HepG2 (cell line): ENCODE data around the gene CAPRIN1. TPM values are rescaled to one million over a fixed set of nuclear protein-coding genes. Genes with fewer than 3 reads are reported as not detected.

ENCODE experiments used
- ATAC-seq: fragments of 200-7000 bp; cut with Tn5 transposase; 3 replicates; pipeline ENCODE4 v1.9.1; 2020; ENCODE audit warnings: mild to moderate bottlenecking, moderate library complexity
- BruUV-seq: library from RNA; stranded (reverse); fragments of 400-500 nt; replicated peaks from 2 replicates; lab custom pipeline; 2021; lab: Mats Ljungman, UMichigan
- CTCF ChIA-PET: fragments of 300-600 bp; formaldehyde crosslinking; extraction: SDS; loops from one replicate; lab custom pipeline; 2021; ENCODE audit warnings: low total read pairs, inconsistent platforms, low intra/inter-chr PET ratio; lab: Yijun Ruan, JAX
- POLR2A ChIA-PET: fragments of 350-600 bp; sonication (Branson Sonifier 250); formaldehyde crosslinking; loops from one replicate; lab custom pipeline; 2020; ENCODE audit warnings: antibody characterized with exemption, inconsistent platforms; lab: Yijun Ruan, JAX
- DNase-seq: peaks from one replicate; pipeline ENCODE4 v3.0.0-alpha.2; 2015; ENCODE audit warnings: low spot score
- FAIRE-seq: peaks from 3 replicates; lab custom pipeline; 2011; peaks lifted over from hg19 to GRCh38; lab: Jason Lieb, UNC
- H2AFZ ChIP-seq: one replicate; pipeline ENCODE4 v1.6.1; 2011; ENCODE audit warnings: low read length, inconsistent platforms
- H3K27ac ChIP-seq: fragments of 300-600 bp; 3 replicates; pipeline ENCODE4 v1.8.0; 2011; ENCODE audit warnings: mixed run types, mild to moderate bottlenecking, mixed read lengths, low read length, inconsistent platforms; ENCODE audit not compliant: insufficient read depth; ENCODE audit errors: extremely low read length
- H3K27me3 ChIP-seq, 2 experiments: fragments of 200-600 bp in 1 of 2; 2 replicates in 1 of 2; 3 replicates in 1 of 2; pipeline versions ENCODE4 v1.6.0 to v1.8.0; 2011; ENCODE audit warnings: low read length in 2 of 2, mild to moderate bottlenecking in 2 of 2, moderate library complexity in 2 of 2, inconsistent platforms in 1 of 2; ENCODE audit not compliant: insufficient read depth in 2 of 2, control insufficient read depth in 1 of 2
- H3K36me3 ChIP-seq, 2 experiments: fragments of 200-600 bp in 1 of 2; replicated peaks in 1 of 2; 2 replicates in 1 of 2; 3 replicates in 1 of 2; pipeline versions ENCODE4 v1.5.1 to v1.8.0; 2011; ENCODE audit warnings: low read length in 2 of 2, inconsistent platforms in 1 of 2; ENCODE audit not compliant: insufficient read depth in 2 of 2, control insufficient read depth in 1 of 2
- H3K4me1 ChIP-seq: 2 replicates; pipeline ENCODE4 v1.5.1; 2012; ENCODE audit warnings: low read length, inconsistent platforms; ENCODE audit not compliant: insufficient read depth
- H3K4me2 ChIP-seq: 2 replicates; pipeline ENCODE4 v1.6.0; 2011; ENCODE audit warnings: low read depth, low read length, inconsistent platforms
- H3K4me3 ChIP-seq, 3 experiments: fragments of 200-600 bp in 1 of 3; sonication (generic), shearing (Covaris generic) in 1 of 3; replicated peaks in 1 of 3; 2 replicates each; pipeline ENCODE4 v1.5.1; 2011 to 2016; ENCODE audit warnings: low read length in 3 of 3, inconsistent platforms in 2 of 3, low read depth in 2 of 3, mild to moderate bottlenecking in 2 of 3, control low read depth in 1 of 3, mixed read lengths in 1 of 3; ENCODE audit not compliant: insufficient read depth in 1 of 3
- H3K79me2 ChIP-seq: one replicate; pipeline ENCODE4 v1.6.1; 2011; ENCODE audit warnings: low read length, inconsistent platforms; ENCODE audit not compliant: insufficient read depth
- H3K9ac ChIP-seq: 2 replicates; pipeline ENCODE4 v1.6.0; 2011; ENCODE audit warnings: mild to moderate bottlenecking, low read depth, low read length, inconsistent platforms; ENCODE audit not compliant: insufficient read depth
- H3K9me3 ChIP-seq: 2 replicates; pipeline ENCODE4 v1.5.1; 2012; ENCODE audit warnings: mild to moderate bottlenecking, low read length
- H4K20me1 ChIP-seq: 2 replicates; pipeline ENCODE4 v1.6.0; 2011; ENCODE audit warnings: inconsistent platforms, mild to moderate bottlenecking, low read length, moderate library complexity; ENCODE audit not compliant: insufficient read depth
- CEBPZ ChIP-seq: IDR thresholded peaks from 2 replicates; pipeline ENCODE4 v1.6.1; 2012; ENCODE audit warnings: low read length, improper control_type of control experiment
- CREB1 ChIP-seq, 2 experiments: fragments of 450-650 bp in 1 of 2; IDR thresholded peaks; 2 replicates each; pipeline ENCODE4 v1.6.1; 2016 to 2017; ENCODE audit warnings: control low read depth in 1 of 2, mild to moderate bottlenecking in 1 of 2, missing compliant biosample characterization in 1 of 2, missing genetic modification characterization in 1 of 2
- ZNF362 ChIP-seq: sonication (generic); formaldehyde crosslinking; IDR thresholded peaks from 2 replicates; pipeline ENCODE4 v1.4.0; 2020; ENCODE audit warnings: missing genetic modification reagents, mild to moderate bottlenecking, borderline replicate concordance
- ZNF430 ChIP-seq: sonication (generic); formaldehyde crosslinking; IDR thresholded peaks from 2 replicates; pipeline ENCODE4 v1.9.0; 2021; ENCODE audit warnings: mild to moderate bottlenecking, missing genetic modification reagents
- WGBS: methylation state at CpG from one replicate; pipeline ENCODE4 v1.1.6; 2017; ENCODE audit warnings: low lambda C conversion rate; 5-methylcytosine and 5-hydroxymethylcytosine counted together
- in situ Hi-C: cut with HindIII; loops from 2 replicates; pipeline ENCODE4 v1.10.0; 2017; ENCODE audit warnings: low pct_unique_long_range_greater_than_20kb; ENCODE audit not compliant: extremely low pct_ligation_motif_present
- intact Hi-C: fragments of 100-400 bp; cut with micrococcal nuclease; formaldehyde crosslinking; loops from one replicate; pipeline ENCODE4 v1.10.0; 2022; ENCODE audit not compliant: unreplicated experiment
- polyA plus RNA-seq, 8 experiments: library from polyadenylated mRNA; depleted of rRNA in 3 of 8; stranded (reverse) in 7 of 8; unstranded in 1 of 8; fragments of >200 nt; fragmentation: Illumina TruSeq in 4 of 8; extraction: Trizol in 4 of 8; gene quantifications; 2 replicates each; pipeline versions ENCODE4 v1.2.1 to v1.2.3, GENCODE V29; 2011 to 2016; ENCODE audit warnings: low read depth in 4 of 8, missing spikeins in 1 of 8, mixed read lengths in 1 of 8; ENCODE audit not compliant: insufficient read depth in 1 of 8
- total RNA-seq, 5 experiments: library from RNA; depleted of rRNA; stranded (reverse); fragments of >200 nt; fragmentation: Illumina TruSeq; extraction: Trizol; gene quantifications; 2 replicates each; pipeline ENCODE4 v1.2.3, GENCODE V29; 2016; ENCODE audit warnings: low read depth in 1 of 5

CAPRIN1 gene
- total and polyA plus RNA-seq, 2 of the 13 experiments (the other 11 are each of a cell fraction or from before 2014, with no cell fraction given): 114 to 162 TPM

GRCh38 chr11:34037016-34037415, 14.5 kb upstream of the CAPRIN1 start:
- ChIA-PET CTCF (no interaction called here), POLR2A (interaction anchor here (0.6 kb wide), 1 partner anchor 15 kb away, joined by 3 read pairs; no protein-coding TSS in a partner anchor)
- BruUV-seq: no TSS peak
- no peaks in the 10 kb centered on the region for H4K20me1 ChIP-seq
- no peaks in the 10 kb centered on the region for H3K9me3 ChIP-seq
- no peak overlapping the region for H2AFZ ChIP-seq
- H3K27me3 ChIP-seq: no peaks in the 10 kb centered on the region
- H3K79me2 ChIP-seq: no peaks in the 10 kb centered on the region
- WGBS: 89% methylated on average over 2 of the region's 2 CpGs
- no peak for TF ChIP-seq CEBPZ
- no peak for TF ChIP-seq ZNF430 (CRISPR knock-in tag)
- no peak for TF ChIP-seq CREB1 (IDR thresholded peaks at IDR 0.05)
- TF ChIP-seq CREB1 (CRISPR knock-in tag; IDR thresholded peaks at IDR 0.05): no peak
- no peak for TF ChIP-seq ZNF362 (CRISPR knock-in tag)
- no peaks in the 10 kb centered on the region for H3K36me3 ChIP-seq
- no peak for ATAC-seq
- no peak for FAIRE-seq
- H3K9ac ChIP-seq: no peak overlapping the region
- no peak overlapping the region for H3K27ac ChIP-seq
- intact Hi-C loops: no loop called here
- peaks cover 5% of the 10 kb centered on the region; the same call in 1 of the 2 replicates for H3K4me1 ChIP-seq
- H3K4me2 ChIP-seq: no peak overlapping the region
- H3K4me3 ChIP-seq: no peak overlapping the region
- in situ Hi-C loops: no loop called here
- DNase-seq: no peak
